SH-SY5Y (cell line): Measurements from ENCODE around the gene PIM1.

Experiments
- GATA2 ChIP-seq: IDR thresholded peaks from 2 replicates; pipeline ENCODE4 v1.6.1; 2011; ENCODE audit warnings: mild to moderate bottlenecking, low read depth, low read length
- GATA3 ChIP-seq: IDR thresholded peaks from 2 replicates; pipeline ENCODE4 v1.6.1; 2011; ENCODE audit warnings: low read depth, mild to moderate bottlenecking, low read length, moderate library complexity

GRCh38 chr6:37129566-37129965 lies 40.4 kb upstream of the PIM1 start:
- TF ChIP-seq GATA3, result no peak
- TF ChIP-seq GATA2, result no peak
